SU-DHL-6 (cell line): ENCODE results near the gene TIE1.

ENCODE experiments used
- H2AFZ ChIP-seq: fragments of 200-600 bp; sonication (generic); 2 replicates; pipeline ENCODE4 v1.6.1; 2014; ENCODE audit warnings: low read depth, mild to moderate bottlenecking, moderate library complexity, mixed read lengths, antibody characterized with exemption, low read length; ENCODE audit not compliant: severe bottlenecking
- H3F3A ChIP-seq: fragments of 200-600 bp; shearing (Covaris generic); 2 replicates; pipeline ENCODE4 v1.6.0; 2016; ENCODE audit warnings: antibody characterized with exemption, mild to moderate bottlenecking; ENCODE audit not compliant: insufficient read depth
- H3K27ac ChIP-seq: fragments of 200-600 bp; sonication (generic); 2 replicates; pipeline ENCODE4 v1.5.1; 2016; ENCODE audit warnings: low read depth, mild to moderate bottlenecking, low read length, moderate library complexity, mixed read lengths
- H3K27me3 ChIP-seq: fragments of 200-600 bp; sonication (generic), shearing (Covaris generic); 2 replicates; pipeline ENCODE4 v1.6.0; 2014; ENCODE audit warnings: mild to moderate bottlenecking, low read length
- H3K36me3 ChIP-seq: fragments of 200-600 bp; sonication (generic); 2 replicates; pipeline ENCODE4 v1.6.1; 2014; ENCODE audit warnings: mild to moderate bottlenecking, low read length, mixed read lengths
- H3K4me2 ChIP-seq: fragments of 300-600, 200-600 bp; shearing (Covaris generic), sonication (generic); 2 replicates; pipeline ENCODE4 v1.6.0; 2014; ENCODE audit warnings: low read length, low read depth, mild to moderate bottlenecking; ENCODE audit not compliant: poor library complexity, severe bottlenecking
- H3K4me3 ChIP-seq: fragments of 200-600 bp; sonication (generic); 2 replicates; pipeline ENCODE4 v1.5.1; 2014; ENCODE audit warnings: antibody characterized with exemption, low read length, mild to moderate bottlenecking, mixed read lengths; ENCODE audit not compliant: insufficient read depth, poor library complexity, severe bottlenecking
- H3K79me2 ChIP-seq: fragments of 200-600 bp; sonication (generic); 2 replicates; pipeline ENCODE4 v1.6.1; 2014; ENCODE audit warnings: mild to moderate bottlenecking, low read length, moderate library complexity; ENCODE audit not compliant: insufficient read depth
- H3K9ac ChIP-seq: fragments of 200-600 bp; sonication (generic); 2 replicates; pipeline ENCODE4 v1.7.0; 2014; ENCODE audit warnings: mild to moderate bottlenecking, low read length
- H3K9me2 ChIP-seq: fragments of 200-600 bp; sonication (generic); replicated peaks from 2 replicates; pipeline ENCODE4 v1.6.1; 2014; ENCODE audit warnings: low read length; ENCODE audit not compliant: insufficient read depth
- H3K9me3 ChIP-seq: fragments of 200-600 bp; sonication (generic); 2 replicates; pipeline ENCODE4 v1.6.1; 2014; ENCODE audit warnings: low read length, mixed read lengths; ENCODE audit not compliant: insufficient read depth
- H4K20me1 ChIP-seq: fragments of 200-600 bp; sonication (generic); 2 replicates; pipeline ENCODE4 v1.6.1; 2014; ENCODE audit warnings: low read depth, mild to moderate bottlenecking, antibody characterized with exemption, low read length, moderate library complexity, mixed read lengths
- CTCF ChIP-seq: fragments of 200-600 bp; sonication (generic); IDR thresholded peaks from one replicate; pipeline ENCODE4 v1.5.1; 2017; ENCODE audit warnings: antibody characterized with exemption, mild to moderate bottlenecking, low read length, moderate library complexity; ENCODE audit not compliant: insufficient read depth, poor library complexity, severe bottlenecking
- EZH2phosphoT487 ChIP-seq: fragments of 200-600 bp; sonication (generic), shearing (Covaris generic); conservative IDR thresholded peaks from 2 replicates; pipeline ENCODE4 v1.6.1; 2018; ENCODE audit warnings: mild to moderate bottlenecking, antibody characterized with exemption, low read length, moderate library complexity, mixed read lengths

Gene TIE1

GRCh38 chr1:43256675-43257570, 43.9 kb upstream of the TIE1 start:
- H3K4me2 ChIP-seq = no peak overlapping the region
- no peaks in the 10 kb centered on the region for H3K9me2 ChIP-seq
- no peak overlapping the region for H3K27ac ChIP-seq
- H2AFZ ChIP-seq = no peak overlapping the region
- H3K79me2 ChIP-seq = no peaks in the 10 kb centered on the region
- no peaks in the 10 kb centered on the region for H3F3A ChIP-seq
- no peaks in the 10 kb centered on the region for H3K36me3 ChIP-seq
- H4K20me1 ChIP-seq = no peaks in the 10 kb centered on the region
- TF ChIP-seq EZH2phosphoT487 = no peak
- H3K9ac ChIP-seq = no peak overlapping the region
- no peaks in the 10 kb centered on the region for H3K27me3 ChIP-seq
- H3K4me3 ChIP-seq = no peak overlapping the region
- no peaks in the 10 kb centered on the region; the same call in 1 of the 2 replicates for H3K9me3 ChIP-seq

DNA sequence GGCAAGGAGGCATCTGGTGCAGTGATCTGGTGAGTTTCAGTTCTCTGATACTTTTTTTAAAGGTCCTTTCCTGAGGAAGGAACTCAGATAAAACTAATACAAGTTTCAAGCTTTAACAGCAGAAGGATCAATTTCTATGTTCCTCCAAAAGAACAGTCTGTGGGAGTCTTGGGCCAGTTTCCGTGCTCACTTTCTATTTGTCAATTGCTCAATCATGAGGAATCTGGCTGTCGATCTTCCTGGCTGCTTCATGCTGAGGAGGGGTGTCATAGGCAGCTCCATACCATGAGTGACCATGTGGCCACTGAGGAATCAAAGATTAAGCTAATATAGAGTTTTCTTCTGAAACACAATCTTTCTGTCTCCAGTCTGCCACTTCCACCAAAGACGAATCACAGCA, 42.4 kb upstream of the TIE1 start:
- Histone ChIP-seq H3F3A (no peaks in the 10 kb centered on the region), H3K9me3 (peaks cover 4% of the 10 kb centered on the region; the same call in 1 of the 2 replicates), H2AFZ (no peak overlapping the region), H3K9ac (no peak overlapping the region), H4K20me1 (no peaks in the 10 kb centered on the region), H3K36me3 (no peaks in the 10 kb centered on the region), H3K4me3 (no peak overlapping the region), H3K27me3 (no peaks in the 10 kb centered on the region), H3K4me2 (no peak overlapping the region), H3K79me2 (no peaks in the 10 kb centered on the region), H3K9me2 (no peaks in the 10 kb centered on the region), H3K27ac (no peak overlapping the region)
- TF ChIP-seq CTCF (no peak), EZH2phosphoT487 (no peak)

DNA sequence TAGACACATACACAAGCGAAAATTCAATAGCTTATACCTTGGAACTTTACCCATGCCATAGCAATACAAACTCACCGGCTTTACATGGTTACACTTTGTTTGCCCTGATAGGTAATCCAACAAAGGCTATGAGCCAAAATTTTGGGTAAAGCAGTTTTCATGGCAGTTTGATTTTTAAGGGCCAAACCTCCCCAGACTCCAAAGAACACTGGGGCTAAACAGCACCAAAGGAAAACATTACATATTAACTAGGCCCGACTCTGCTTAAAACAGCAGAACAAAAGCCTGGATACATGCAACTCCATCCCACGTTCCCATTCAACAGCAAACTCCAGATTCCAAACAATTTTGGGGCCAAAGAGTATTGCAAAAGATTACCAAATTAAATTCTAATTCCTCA, 35.4 kb upstream of the TIE1 start:
- H3F3A ChIP-seq = no peaks in the 10 kb centered on the region
- peaks cover 8% of the 10 kb centered on the region; the same call in 1 of the 2 replicates for H3K9me3 ChIP-seq
- no peaks in the 10 kb centered on the region for H3K36me3 ChIP-seq
- H3K27me3 ChIP-seq = 0 out of 2 replicates have a peak, but pooled peaks cover 2% of the 10 kb centered on the region
- H3K4me2 ChIP-seq = no peak overlapping the region
- no peaks in the 10 kb centered on the region for H4K20me1 ChIP-seq
- H3K4me3 ChIP-seq = no peak overlapping the region
- no peak overlapping the region for H3K27ac ChIP-seq
- no peaks in the 10 kb centered on the region for H3K79me2 ChIP-seq
- TF ChIP-seq EZH2phosphoT487 = no peak
- no peak for TF ChIP-seq CTCF
- H3K9me2 ChIP-seq = no peaks in the 10 kb centered on the region
- no peak overlapping the region for H3K9ac ChIP-seq
- no peak overlapping the region for H2AFZ ChIP-seq

DNA sequence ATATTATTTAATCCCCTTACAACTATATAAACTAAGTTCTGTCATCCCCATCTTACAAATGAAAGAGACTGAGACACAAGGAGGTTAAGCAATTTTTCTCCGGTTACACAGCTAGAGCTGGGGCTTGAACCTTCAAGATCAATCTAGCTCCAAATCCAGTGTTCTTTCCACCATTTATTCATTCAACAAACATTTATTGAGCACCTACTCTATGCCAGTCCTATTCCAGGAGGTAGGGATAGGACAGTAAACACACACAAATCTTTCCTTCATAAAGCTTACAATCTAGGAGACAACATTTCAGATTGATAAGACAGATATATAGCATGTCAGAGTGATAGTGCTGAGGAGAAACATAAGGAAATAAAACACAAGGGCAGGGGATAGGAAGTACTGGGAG, 33.9 kb upstream of the TIE1 start:
- no peak for TF ChIP-seq EZH2phosphoT487
- no peak for TF ChIP-seq CTCF
- no peak overlapping the region for H3K4me2 ChIP-seq
- no peak overlapping the region for H3K27ac ChIP-seq
- H3K36me3 ChIP-seq = no peaks in the 10 kb centered on the region
- H3K9me2 ChIP-seq = no peaks in the 10 kb centered on the region
- H2AFZ ChIP-seq = no peak overlapping the region
- no peaks in the 10 kb centered on the region for H4K20me1 ChIP-seq
- no peak overlapping the region for H3K4me3 ChIP-seq
- H3K9me3 ChIP-seq = peaks cover 8% of the 10 kb centered on the region; the same call in 1 of the 2 replicates
- H3F3A ChIP-seq = no peaks in the 10 kb centered on the region
- no peaks in the 10 kb centered on the region for H3K79me2 ChIP-seq
- H3K9ac ChIP-seq = no peak overlapping the region
- H3K27me3 ChIP-seq = 0 out of 2 replicates have a peak, but pooled peaks cover 2% of the 10 kb centered on the region
